GM23338 (cell line): ENCODE measurements around the gene DCN. TPM values are rescaled to one million over a fixed set of nuclear protein-coding genes. Genes with fewer than 3 reads are reported as not detected.

ENCODE experiments used
- ATAC-seq: fragments of 200-7000 bp; cut with Tn5 transposase; 3 replicates; pipeline ENCODE4 v1.9.1; 2020
- DNase-seq: peaks from one replicate; pipeline ENCODE4 v3.0.0-alpha.2; 2015; ENCODE audit warnings: low spot score
- H2AFZ ChIP-seq: fragments of 200-600 bp; sonication (generic); 2 replicates; pipeline ENCODE4 v1.8.0; 2016; ENCODE audit warnings: antibody characterized with exemption, mild to moderate bottlenecking, moderate library complexity
- H3F3A ChIP-seq: fragments of 200-600 bp; sonication (generic); replicated peaks from 2 replicates; pipeline ENCODE4 v1.8.0; 2017; ENCODE audit warnings: antibody characterized with exemption, mixed run types, low read depth
- H3K27ac ChIP-seq: fragments of 200-600 bp; sonication (generic); 2 replicates; pipeline ENCODE4 v1.6.1; 2016; ENCODE audit warnings: low read depth
- H3K27me3 ChIP-seq: fragments of 200-600 bp; sonication (generic); 2 replicates; pipeline ENCODE4 v1.8.0; 2016; ENCODE audit warnings: mild to moderate bottlenecking, mixed run types, moderate library complexity; ENCODE audit not compliant: insufficient read depth
- H3K36me3 ChIP-seq: fragments of 200-600 bp; sonication (generic); 2 replicates; pipeline ENCODE4 v1.8.0; 2016; ENCODE audit warnings: mild to moderate bottlenecking; ENCODE audit not compliant: insufficient read depth
- H3K4me1 ChIP-seq: fragments of 200-600 bp; sonication (generic); 2 replicates; pipeline ENCODE4 v1.8.0; 2016; ENCODE audit warnings: mild to moderate bottlenecking, moderate library complexity; ENCODE audit not compliant: insufficient read depth
- H3K4me2 ChIP-seq: fragments of 200-600 bp; sonication (generic); 2 replicates; pipeline ENCODE4 v1.7.1; 2017; ENCODE audit warnings: mixed run types
- H3K4me3 ChIP-seq: fragments of 200-600 bp; sonication (generic); 2 replicates; pipeline ENCODE4 v1.6.1; 2016; ENCODE audit warnings: mixed run types
- H3K79me2 ChIP-seq: fragments of 200-600 bp; sonication (generic); replicated peaks from 2 replicates; pipeline ENCODE4 v1.8.0; 2017; ENCODE audit warnings: mild to moderate bottlenecking; ENCODE audit not compliant: insufficient read depth
- H3K9me2 ChIP-seq: fragments of 200-600 bp; sonication (generic); 2 replicates; pipeline ENCODE4 v1.8.0; 2017; ENCODE audit not compliant: insufficient read depth
- H4K20me1 ChIP-seq: fragments of 200-600 bp; sonication (generic); replicated peaks from 2 replicates; pipeline ENCODE4 v1.8.0; 2017; ENCODE audit warnings: mild to moderate bottlenecking; ENCODE audit not compliant: insufficient read depth
- H3K27ac Mint-ChIP-seq: 2 replicates; pipeline ENCODE4 v1.8.0; 2020; ENCODE audit warnings: inconsistent platforms, mild to moderate bottlenecking, moderate library complexity, mixed read lengths
- H3K27me3 Mint-ChIP-seq: 3 replicates; pipeline ENCODE4 v1.8.0; 2022; ENCODE audit warnings: low read depth, mild to moderate bottlenecking, moderate library complexity, mixed read lengths, inconsistent platforms; ENCODE audit not compliant: insufficient read depth, poor library complexity
- H3K36me3 Mint-ChIP-seq: 3 replicates; pipeline ENCODE4 v1.8.0; 2021; ENCODE audit warnings: low read depth, mild to moderate bottlenecking, inconsistent platforms, moderate library complexity, mixed read lengths
- H3K4me1 Mint-ChIP-seq: 3 replicates; pipeline ENCODE4 v1.8.0; 2020; ENCODE audit warnings: mild to moderate bottlenecking, inconsistent platforms, mixed read lengths
- H3K4me3 Mint-ChIP-seq: 3 replicates; pipeline ENCODE4 v1.8.0; 2021; ENCODE audit warnings: moderate library complexity, mild to moderate bottlenecking, inconsistent platforms, mixed read lengths
- H3K9me3 Mint-ChIP-seq: 3 replicates; pipeline ENCODE4 v1.8.0; 2020; ENCODE audit warnings: moderate library complexity, mild to moderate bottlenecking, inconsistent platforms, mixed read lengths
- CREB1 ChIP-seq: fragments of 250-450 bp; sonication (Bioruptor Pico); IDR thresholded peaks from 2 replicates; pipeline ENCODE4 v1.5.0; 2020; ENCODE audit warnings: low read depth, mild to moderate bottlenecking, moderate library complexity
- CTCF ChIP-seq, 2 experiments: fragments of 200-600 bp in 1 of 2; sonication (generic) in 1 of 2; conservative IDR thresholded peaks; 2 replicates each; pipeline versions ENCODE4 v1.5.1 to v1.6.1; 2016 to 2017; ENCODE audit warnings: antibody characterized with exemption in 2 of 2, low read depth in 2 of 2, mild to moderate bottlenecking in 2 of 2, moderate library complexity in 1 of 2
- ETS1 ChIP-seq: IDR thresholded peaks from 2 replicates; pipeline ENCODE4 v1.6.1; 2016; ENCODE audit warnings: antibody characterized with exemption
- EZH2 ChIP-seq: fragments of 200-600 bp; sonication (generic); IDR thresholded peaks from one replicate; pipeline ENCODE4 v1.8.0; 2017; ENCODE audit warnings: antibody characterized with exemption, mild to moderate bottlenecking, low read depth; ENCODE audit not compliant: unreplicated experiment
- EZH2phosphoT487 ChIP-seq: fragments of 200-600 bp; sonication (generic); IDR thresholded peaks from one replicate; pipeline ENCODE4 v1.8.1; 2018; ENCODE audit warnings: antibody characterized with exemption; ENCODE audit not compliant: unreplicated experiment
- JUNB ChIP-seq: IDR thresholded peaks from one replicate; pipeline ENCODE4 v1.6.1; 2016; ENCODE audit warnings: antibody characterized with exemption; ENCODE audit not compliant: unreplicated experiment
- NANOG ChIP-seq: IDR thresholded peaks from 2 replicates; pipeline ENCODE4 v1.6.1; 2016; ENCODE audit warnings: antibody characterized with exemption, borderline replicate concordance
- POLR2AphosphoS5 ChIP-seq: IDR thresholded peaks from 2 replicates; pipeline ENCODE4 v1.6.1; 2016; ENCODE audit warnings: antibody characterized with exemption, low read depth
- REST ChIP-seq: IDR thresholded peaks from one replicate; pipeline ENCODE4 v1.6.1; 2018; ENCODE audit warnings: antibody characterized with exemption; ENCODE audit not compliant: unreplicated experiment
- STAT1 ChIP-seq: IDR thresholded peaks from one replicate; pipeline ENCODE4 v1.6.1; 2016; ENCODE audit warnings: antibody characterized with exemption; ENCODE audit not compliant: unreplicated experiment
- ZNF114 ChIP-seq: fragments of 250-450 bp; sonication (Bioruptor Pico); IDR thresholded peaks from 2 replicates; pipeline ENCODE4 v1.5.0; 2020; ENCODE audit warnings: mild to moderate bottlenecking, moderate library complexity
- ZNF331 ChIP-seq: fragments of 250-450 bp; sonication (Bioruptor Pico); IDR thresholded peaks from 2 replicates; pipeline ENCODE4 v1.5.0; 2020; ENCODE audit warnings: low read depth, mild to moderate bottlenecking, moderate library complexity
- ZNF462 ChIP-seq: fragments of 250-450 bp; sonication (Bioruptor Pico); IDR thresholded peaks from 2 replicates; pipeline ENCODE4 v1.5.0; 2020; ENCODE audit warnings: mild to moderate bottlenecking, moderate library complexity
- polyA plus RNA-seq: library from polyadenylated mRNA; unstranded; fragments of >200 nt; fragmentation: Nextera tagmentation; extraction: Ambion mirVana; gene quantifications from 2 replicates; pipeline ENCODE4 v1.2.1, GENCODE V29; 2016
- total RNA-seq: library from RNA; depleted of rRNA; stranded (reverse); fragments of >200 nt; shearing (Covaris generic); gene quantifications from 2 replicates; pipeline ENCODE4 v1.2.3, GENCODE V29; 2014

Gene DCN
- total and polyA plus RNA-seq, 2 experiments from 2014 or later, result not detected

GRCh38 chr12:91110311-91110924 is 72.2 kb downstream of the DCN start:
- H3K36me3 Mint-ChIP-seq, result no peaks in the 10 kb centered on the region
- no peak overlapping the region for H3K27ac Mint-ChIP-seq
- Histone ChIP-seq H2AFZ (no peak overlapping the region), H3K36me3 (no peaks in the 10 kb centered on the region), H4K20me1 (no peaks in the 10 kb centered on the region), H3K27ac (no peak overlapping the region), H3K79me2 (no peaks in the 10 kb centered on the region), H3K27me3 (no peaks in the 10 kb centered on the region), H3K4me1 (no peaks in the 10 kb centered on the region; the same call in 1 of the 2 replicates), H3K4me2 (no peak overlapping the region), H3K4me3 (no peak overlapping the region), H3F3A (no peaks in the 10 kb centered on the region), H3K9me2 (no peaks in the 10 kb centered on the region)
- H3K4me3 Mint-ChIP-seq, result no peak overlapping the region
- DNase-seq (no peak), ATAC-seq (no peak)
- H3K4me1 Mint-ChIP-seq, result peaks cover 2% of the 10 kb centered on the region; the same call in 2 of the 3 replicates
- no peaks in the 10 kb centered on the region for H3K9me3 Mint-ChIP-seq
- peaks cover 1% of the 10 kb centered on the region for H3K27me3 Mint-ChIP-seq
- TF ChIP-seq ETS1 (no peak), NANOG (no peak), CREB1 (CRISPR knock-in tag) (no peak), EZH2 (no peak), CTCF (conservative IDR thresholded peaks at IDR 0.05; ENCODE audit: low read depth in 2 of 2) (no peak), ZNF331 (no peak), STAT1 (no peak), JUNB (no peak), ZNF114 (CRISPR knock-in tag) (no peak), POLR2AphosphoS5 (no peak), REST (no peak), EZH2phosphoT487 (no peak), ZNF462 (no peak)
